Measurements from ENCODE around the gene RAB36.

Gene RAB36

DNA sequence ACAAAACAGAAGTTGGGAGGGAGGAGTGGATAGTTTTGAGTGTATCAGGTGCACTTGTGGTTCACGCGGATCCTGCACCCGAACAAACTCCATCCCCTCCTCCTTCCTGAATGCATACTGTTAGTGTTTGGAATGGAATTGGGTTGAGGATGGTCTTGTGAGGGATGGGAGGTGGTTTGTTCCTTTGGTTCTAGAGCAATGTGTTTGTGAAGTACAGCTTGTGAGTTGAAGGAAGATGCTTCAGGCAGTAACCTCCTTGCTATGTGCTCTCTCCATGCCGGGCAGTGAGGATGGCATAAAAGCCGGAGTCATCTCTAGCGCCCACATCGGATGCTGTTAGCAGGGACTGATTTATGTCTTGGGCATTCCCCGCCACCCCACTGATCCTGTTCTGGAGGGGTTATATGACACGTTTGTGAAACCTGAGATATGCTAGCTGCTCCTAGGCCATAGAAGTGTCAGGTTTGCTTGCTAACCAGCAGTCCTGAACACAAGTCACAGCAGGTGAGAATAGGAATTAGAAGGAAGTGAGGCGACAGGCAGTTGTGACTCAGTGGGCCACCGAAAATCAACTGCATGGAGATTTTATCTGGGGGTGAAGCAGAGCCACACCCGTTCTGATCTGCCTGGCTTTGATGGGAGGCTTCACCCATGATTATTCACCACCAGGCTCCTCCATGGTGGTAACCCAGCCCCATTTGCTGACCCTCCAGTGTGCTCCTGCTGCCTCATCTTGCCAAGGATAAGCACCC lies 37.2 kb downstream of the RAB36 start:
- no peak for DNase-seq (ENCODE audit: low read depth)

DNA sequence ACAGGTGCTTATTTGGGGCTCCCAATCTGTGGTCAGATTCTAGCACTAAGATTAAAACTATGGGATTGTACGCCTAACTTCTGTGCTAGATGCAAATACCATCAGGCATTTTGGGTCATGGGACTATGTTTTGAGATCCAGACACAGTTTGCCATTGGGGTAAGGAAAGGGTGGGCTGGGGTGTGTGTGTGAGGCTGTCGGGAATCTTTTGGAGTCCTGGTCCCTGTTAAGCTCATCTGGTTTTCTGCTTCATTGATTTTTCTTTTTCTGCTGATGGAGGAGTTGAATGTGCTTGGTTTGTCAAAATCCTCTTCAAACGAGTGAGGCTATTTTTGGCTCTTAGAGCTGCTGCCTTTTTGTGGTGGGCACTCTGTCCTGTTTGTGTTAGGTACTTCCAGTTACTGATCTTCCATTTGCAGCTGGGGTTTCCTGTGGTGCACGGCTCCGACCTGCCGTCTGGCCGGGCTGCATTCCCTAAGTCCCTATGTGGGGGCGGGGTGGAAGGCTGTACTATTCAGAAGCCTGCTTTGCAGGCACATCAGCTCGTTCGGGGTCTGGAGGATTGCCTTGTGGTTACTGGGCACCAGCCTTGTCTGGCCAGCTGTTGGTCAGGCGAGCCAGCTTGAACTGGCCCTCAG lies 37.9 kb downstream of the RAB36 start:
- DNase-seq (ENCODE audit: low read depth) = no peak

DNA sequence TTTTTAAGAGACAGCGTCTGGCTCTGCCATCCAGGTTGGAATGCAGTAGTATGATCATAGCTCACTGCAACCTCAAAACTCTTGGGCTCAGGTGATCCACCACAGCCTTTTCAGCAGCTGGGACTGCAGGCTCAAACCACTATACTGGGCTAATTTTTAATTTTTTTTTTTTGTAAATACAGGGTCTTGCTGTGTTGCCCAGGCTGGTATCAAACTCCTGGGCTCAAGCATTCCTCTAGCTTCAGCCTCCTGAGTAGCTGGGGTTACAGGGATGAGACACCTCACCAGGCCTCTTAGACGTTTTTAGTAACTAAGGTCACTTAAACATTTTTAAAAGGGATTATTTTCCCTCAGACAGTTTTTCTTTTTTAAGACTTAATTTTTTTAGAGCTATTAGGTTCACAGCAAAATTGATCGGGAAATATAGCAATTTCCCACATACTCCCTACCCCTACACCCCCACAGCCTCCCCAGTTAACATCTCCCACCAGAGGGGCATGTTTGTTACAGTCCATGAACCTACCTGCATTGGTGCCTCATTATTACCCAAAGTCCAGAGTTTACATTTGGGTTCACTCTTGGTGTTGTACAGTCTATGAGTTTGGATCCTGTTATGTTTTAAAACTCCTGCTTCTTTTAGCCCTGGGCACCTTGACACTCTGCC lies 39.0 kb downstream of the RAB36 start:
- no peak for DNase-seq (ENCODE audit: low read depth)

DNA sequence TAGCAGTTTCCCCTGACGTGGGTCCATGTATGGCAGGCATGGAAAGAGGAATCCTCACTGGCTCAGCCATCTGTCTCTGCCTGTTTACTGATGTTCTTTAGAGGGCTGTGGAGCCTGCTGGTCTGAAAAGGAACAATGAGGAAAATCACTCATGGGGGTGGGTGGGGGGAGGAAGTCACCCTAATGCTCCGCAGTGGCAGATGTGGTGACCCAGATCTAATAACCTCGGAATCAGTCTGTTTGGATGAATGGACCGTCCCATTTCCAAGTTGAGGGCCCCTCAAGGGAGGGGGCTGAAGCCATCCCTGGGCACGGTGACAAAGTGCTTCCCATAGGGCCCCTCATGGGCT lies 39.5 kb downstream of the RAB36 start:
- no peak for DNase-seq (ENCODE audit: low read depth)

DNA sequence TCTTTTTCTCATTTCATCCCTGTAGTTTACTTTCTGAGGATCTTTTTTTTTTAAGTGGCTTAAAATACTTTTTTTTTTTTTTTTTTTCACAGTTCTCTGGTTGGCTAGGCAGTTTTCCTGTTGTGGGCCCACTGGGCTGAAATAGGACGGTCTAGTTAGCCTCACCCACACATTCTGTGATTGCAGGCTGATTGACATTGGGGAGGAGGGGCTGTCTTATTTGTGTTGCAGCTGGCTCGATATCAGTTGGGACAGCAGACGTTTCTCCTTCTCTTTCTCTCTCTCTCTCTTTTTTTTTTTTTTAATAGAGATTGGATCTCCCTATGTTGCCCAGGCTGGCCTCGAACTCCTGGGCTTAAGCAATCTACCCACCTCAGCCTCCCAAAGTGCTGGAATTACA lies 41.9 kb downstream of the RAB36 start:
- no peak for DNase-seq (ENCODE audit: low read depth)

DNA sequence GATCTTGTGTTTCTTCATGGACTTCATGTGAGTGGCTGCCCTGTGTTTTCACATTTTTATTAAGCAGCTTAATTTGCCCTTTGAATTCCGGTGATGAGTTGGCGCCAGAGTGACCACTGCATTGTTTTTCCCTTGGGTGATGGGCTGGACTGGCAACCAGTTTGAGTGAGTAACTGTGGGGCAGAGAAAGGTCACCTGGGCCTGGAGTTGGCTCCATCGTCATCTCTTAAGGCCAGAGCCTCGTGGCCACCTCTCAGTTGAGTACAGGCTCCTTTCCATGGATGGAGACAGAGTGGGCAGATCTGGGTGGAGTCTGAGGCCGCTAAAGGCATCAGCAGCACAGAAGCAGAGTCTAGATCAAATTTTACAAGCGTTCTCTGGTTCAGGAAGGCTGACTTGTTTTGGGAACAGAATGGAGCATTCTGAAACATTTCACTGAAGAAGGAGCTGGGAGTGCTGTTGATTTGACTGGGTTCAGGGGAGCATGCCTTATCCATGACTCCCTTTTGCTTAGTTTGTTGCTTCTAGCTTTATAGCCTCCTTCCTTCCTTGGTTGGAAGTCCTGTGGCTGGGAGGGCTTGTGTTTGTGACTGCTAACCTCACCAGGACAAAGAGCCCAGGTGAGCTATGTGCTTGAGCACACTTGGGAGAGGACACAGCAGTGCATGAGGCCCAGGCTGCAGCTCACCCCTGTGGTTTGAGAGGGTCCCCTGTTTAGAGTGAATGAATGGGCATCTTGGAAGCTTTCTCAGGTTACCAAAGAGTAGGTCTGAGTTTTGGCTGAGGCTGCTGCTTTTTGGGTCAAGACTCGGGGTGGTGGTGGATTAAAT lies 42.8 kb downstream of the RAB36 start:
- no peak for DNase-seq (ENCODE audit: low read depth)

DNA sequence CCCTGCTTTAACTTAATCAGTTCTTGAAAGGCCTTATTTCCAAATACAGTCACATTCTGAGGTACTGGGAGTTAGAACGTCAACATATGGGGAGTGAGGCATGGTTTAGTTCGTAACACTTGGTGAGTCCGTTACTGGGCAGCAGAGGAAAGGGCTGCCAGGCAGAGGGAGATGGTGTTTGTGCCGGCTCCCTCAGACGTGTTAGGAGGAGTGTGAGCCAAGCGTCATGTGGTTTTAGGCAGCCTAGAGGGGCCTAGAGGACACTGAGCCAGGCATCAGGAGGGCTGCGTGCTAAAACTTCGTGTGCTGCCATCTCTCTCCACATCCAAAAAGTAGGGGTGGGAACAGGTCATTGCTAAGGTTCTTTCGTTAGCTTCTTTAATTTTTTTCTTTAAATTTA lies 45.2 kb downstream of the RAB36 start:
- no peak for DNase-seq (ENCODE audit: low read depth)

DNA sequence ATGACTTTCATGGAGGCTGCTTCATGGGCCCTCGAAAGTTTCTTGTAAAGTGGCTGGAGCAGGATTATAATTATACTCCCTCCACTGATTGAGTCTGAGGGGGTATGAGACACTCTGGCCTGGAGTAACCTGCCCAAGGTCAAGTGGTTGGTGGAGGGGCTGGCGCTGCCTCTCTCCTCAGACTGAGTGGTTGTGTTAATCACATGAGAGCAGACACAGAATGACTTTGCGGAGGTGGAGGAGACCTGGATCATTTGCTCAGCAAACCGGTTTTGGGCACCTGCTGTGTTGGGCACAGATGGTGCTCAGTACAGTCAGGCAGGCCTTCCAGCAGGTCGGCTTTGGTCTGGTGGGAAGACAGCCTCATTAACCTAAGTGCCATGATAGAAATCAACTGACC lies 46.9 kb downstream of the RAB36 start:
- no peak for DNase-seq (ENCODE audit: low read depth)

DNA sequence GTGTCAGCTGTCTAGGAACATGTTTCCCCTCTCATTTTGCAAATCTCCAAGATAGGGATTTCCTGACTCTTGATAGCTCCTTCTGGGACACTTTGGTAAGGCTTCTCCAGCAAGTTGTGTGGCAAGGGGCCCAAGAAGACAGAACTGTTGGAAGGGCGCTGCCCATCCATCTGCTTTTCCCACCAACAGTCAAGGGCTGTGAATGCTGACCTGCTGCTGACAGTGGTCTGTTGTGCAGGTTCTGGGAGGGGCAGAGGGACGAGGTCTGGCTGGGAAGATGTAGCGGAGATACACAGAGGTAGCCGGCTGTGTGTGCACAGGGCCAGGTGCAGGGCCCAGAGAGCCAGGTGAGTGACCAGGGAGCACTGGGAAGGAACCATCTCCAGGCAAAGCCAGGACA lies 47.3 kb downstream of the RAB36 start:
- no peak for DNase-seq (ENCODE audit: low read depth)

DNA sequence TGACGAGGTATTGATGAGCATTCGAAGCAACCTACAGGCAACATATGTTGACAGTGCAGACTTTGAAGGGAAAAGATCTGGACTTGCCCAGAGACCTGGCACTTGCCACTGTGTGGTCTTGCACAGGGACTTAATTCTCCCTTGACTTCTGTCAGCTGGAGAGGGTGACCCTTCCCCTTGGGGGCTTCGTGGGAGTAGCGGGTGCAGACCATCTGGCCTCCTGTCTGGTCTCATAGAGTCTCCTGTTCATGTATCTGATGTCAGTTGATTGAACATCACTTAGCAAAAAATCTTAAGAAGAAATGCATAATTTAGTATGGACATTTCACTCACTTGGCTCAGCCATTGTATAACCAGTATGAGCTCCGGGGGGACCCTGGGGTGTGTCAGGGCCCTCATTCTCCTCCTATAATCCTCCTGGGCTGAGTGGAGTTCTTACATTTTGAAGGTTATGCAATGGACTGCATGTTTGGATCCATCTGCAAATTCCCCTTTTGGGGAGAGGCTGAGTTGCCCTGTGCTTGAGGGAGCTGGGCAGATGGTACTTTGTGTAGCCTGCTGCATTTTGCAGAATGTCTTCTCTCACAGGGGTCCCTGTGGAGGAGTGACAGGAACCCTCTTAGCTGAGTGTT lies 48.0 kb downstream of the RAB36 start:
- no peak for DNase-seq (ENCODE audit: low read depth)

DNA sequence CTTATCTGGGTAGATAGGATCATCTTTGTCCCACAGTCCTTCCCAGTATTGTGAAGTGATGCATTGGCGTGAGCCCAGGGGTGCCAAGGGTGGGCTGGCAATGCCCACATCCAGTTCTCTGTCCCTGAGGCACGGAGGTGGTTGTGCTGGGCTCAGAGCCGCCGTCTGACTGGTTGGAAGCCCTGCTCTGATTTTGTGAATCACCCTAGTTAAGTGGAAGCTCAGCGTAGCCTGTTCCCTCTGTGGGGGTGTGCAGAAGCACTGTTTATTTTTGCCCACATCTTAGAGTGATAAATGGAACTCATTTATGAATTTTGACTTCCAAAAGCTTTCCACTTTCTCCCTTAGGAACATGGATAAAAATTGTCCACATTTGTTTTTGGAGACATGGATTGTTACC lies 48.6 kb downstream of the RAB36 start:
- DNase-seq (ENCODE audit: low read depth) = no peak

DNA sequence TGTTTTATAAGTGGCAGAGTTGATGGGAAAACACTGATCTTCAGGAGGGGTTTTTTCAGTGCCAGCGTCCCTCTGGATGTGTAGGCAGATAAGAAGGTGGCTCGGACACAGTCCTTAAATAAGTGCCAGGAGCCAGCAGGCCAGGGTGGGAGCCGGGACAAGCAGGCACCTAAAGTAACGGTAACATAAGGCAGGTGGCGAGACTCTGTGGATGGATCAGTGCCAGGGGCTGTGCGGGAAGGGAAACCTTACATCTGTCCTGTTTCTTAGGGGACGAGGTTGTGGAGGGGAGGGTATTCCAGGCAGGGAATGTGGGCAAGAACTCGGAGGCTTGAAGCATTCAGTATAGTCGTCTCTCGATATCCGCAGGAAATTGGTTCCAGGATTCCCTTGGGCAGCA lies 50.9 kb downstream of the RAB36 start:
- no peak for DNase-seq (ENCODE audit: low read depth)

DNA sequence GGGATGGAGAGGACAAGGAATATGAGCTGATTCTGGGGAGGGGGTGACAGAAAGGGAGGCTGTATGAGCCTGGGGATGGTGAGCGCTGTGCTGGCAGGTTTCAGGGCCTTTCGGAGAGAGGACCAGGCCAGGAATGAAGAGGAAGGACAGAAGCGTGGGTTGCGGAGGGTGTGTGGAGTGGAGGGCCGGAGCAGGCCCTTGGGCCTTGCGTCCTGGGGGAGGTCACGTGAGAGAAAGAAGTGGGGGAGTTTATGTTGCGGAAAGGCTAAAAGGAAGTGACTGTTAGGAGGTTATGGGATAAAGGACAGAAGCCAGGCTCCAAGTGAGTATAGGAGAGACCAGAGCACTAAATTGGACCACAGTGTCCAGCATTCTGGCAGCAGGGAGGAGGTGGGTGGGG lies 52.6 kb downstream of the RAB36 start:
- DNase-seq (ENCODE audit: low read depth) = no peak

DNA sequence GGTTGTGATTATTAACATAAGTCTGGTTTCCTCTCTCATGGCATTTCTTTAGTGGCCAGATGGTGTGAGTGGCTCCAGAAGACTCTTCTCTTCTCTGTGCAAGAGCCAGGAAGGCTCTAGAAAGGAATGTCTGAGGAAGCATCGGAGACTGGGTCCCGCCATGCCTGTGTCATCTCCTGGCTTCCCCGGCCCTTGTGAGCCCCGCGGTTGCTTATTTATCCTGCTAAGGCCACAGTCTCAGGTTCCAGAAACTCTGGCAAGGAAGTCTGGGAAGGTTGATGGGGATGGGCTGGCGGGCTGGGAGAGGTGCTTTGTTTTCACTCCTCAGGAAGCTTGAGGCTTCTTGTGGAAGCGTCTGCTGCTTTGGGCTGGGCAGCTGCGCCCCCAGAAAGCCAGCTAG lies 53.9 kb downstream of the RAB36 start:
- DNase-seq (ENCODE audit: low read depth) = no peak

DNA sequence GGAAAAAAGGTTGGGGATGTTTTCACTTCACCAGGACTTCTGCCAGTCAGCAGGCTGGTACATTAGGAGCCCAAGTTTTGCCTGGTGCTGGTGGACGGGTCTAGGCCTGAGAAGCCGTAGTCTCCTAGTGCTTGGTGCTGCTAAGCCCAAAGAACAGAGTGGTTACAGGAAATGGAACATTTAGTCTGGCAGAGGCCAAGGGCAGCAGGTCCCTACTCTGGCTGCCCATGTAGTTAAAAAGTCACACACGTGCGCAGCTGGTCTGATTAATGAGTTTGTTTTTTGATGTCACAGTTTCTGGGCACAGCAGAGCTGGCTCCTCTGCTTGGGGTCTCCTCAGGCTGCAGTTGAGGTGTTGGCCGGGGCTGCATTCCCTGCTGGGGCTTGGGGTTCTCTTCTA lies 55.6 kb downstream of the RAB36 start:
- DNase-seq (ENCODE audit: low read depth) = no peak

DNA sequence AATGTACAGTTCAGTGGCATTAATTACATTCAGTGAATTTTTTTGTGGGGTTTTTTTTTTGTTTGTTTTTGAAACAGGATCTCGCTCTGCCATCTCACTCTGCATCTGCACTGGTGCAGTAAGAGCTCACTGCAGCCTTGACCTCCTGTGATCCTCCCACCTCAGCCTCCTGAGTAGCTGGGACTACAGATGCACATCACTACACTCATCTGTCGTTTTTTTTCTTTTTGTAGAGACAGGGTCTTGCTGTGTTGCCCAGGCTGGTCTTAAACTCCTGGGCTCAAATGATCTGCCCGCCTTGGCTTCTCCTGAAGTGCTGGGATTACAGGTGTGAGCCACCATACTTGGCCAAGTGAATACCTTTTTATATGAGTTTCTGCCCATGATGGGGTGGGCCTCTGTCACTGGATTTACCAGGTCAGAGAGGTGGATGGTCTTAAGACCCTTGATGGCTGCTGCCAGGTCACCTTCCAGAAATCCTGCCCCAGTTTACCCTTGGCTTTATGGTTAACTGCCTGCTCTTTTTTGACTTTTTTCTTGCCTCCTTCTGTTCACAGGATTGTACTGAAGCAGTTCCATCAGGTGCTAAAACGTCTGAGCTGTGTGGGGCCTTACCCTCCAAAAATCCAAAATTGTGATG lies 57.7 kb downstream of the RAB36 start:
- no peak for DNase-seq (ENCODE audit: low read depth)

DNA sequence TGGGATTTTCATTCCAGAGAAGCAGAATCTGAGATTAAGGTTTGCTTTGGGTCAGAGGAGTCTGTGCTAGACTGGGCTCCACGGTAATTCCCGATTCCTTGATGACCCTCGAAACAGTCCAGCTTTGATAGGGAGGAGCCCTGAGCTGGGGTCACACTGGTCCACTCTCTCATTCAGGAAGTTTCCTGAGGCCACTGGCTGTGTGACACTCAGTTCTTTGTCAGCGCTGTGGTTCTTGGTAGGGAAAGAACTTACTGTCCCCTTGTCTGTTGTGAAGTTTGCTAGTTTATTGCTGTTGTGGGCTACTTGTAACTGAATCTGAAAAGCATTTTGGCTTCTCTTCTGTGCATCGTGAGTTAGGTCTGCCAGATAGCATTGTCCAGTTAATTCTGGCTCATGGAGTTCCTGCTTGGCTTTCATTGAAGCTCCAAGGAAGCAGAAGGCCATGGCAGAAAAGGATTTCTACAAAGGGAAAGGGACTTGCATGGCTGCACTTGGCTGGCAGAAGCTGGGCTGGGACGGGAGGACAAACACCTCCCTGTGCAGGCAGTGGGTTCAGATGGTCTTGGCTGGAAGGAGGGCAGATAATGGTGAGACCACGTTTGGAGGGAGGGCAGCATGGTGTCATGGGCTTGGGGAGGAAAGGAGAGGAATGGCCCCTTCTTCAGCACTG lies 58.3 kb downstream of the RAB36 start:
- DNase-seq (ENCODE audit: low read depth) = no peak

DNA sequence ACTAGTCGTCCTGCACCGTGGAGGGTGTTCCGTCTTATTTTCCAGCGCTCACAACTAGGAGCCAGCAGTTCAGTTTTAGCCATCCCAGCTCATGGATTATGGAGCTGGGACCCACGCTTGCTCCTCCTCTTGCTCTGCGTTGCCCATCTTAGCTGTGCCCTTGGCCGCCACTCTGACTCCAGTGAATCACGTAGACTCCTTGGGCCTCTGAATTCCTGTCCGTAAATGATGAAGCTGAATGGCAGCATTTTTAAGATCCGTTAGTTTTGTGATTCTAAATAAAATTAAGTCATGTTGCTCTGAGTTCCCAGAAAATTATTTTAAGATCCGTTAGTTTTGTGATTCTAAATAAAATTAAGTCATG lies 58.8 kb downstream of the RAB36 start:
- DNase-seq (ENCODE audit: low read depth) = no peak

DNA sequence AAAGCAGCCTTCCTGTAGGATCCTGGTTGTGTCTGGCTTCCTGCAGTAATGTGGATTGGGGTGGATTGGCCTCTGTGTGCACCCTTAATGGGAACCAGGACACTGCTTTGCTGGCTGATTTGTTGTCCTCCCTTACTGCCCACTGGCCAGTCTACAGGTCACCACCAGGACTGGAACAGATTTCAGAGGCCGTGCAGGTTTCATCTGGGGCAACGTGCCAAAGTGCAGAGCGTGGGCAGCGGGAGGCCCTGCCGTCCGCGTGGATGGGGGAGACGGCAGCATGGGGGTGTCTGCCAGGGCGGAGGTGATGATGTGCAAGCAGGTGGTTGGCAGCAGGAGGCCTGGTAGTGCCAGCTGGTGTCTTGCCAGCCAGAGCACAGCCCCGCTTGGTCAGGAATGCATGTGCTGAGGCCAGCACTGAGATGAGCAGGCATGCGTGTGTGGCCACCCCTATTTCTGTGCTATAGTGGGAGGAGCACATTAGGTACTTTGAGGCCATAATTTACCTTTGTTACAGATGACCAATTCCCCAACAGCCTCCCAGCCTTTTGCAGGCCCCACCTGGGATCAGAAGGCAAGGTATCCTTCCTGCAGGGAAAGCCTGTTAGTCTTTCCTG lies 59.4 kb downstream of the RAB36 start:
- DNase-seq (ENCODE audit: low read depth) = no peak

DNA sequence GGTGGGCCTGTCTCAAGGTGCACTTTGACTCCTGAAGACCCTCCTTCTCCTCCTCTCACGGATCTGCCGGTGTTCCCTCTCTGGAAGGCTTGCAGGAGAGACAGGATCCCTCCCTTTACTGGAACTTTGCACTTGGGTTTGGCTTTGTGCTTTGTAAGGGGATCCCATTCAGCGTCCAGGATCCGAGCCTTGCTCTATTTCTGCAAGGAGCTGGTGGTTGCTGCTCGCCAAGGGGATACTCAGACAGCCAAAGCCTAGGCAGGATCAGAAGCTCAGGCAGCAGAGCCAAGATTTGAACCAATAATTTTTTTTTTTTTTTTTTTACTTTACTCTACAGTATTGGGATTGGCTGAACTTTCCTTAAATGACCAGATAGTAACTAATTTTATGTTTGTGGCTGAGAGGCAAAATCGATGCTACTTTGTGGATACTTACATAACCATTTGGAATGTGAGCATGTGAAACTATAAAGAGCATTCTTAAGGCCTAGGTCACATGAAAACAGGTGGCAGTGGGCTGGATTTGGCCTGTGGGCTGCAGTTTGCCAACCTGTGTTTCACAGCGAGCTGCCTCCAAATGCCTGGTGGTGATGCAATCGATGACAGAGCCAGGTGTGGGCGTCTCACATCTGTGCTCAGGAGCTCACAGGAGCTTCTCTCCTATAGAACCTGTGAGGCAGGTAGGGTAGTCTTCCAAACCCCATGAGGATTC lies 60.2 kb downstream of the RAB36 start:
- no peak for DNase-seq (ENCODE audit: low read depth)
